ENCODE results near the gene SLC30A3. TPM values are rescaled to one million over a fixed set of nuclear protein-coding genes. Genes with fewer than 3 reads are reported as not detected.

SLC30A3 gene
- total and polyA plus RNA-seq, 5 donors, result 7.3 to 17.3 (median 9.6) TPM

- ATAC-seq (peak; percentile 40 to 42), DNase-seq (peak in 2 of 3 donors; percentile 46 to 54)
- no peak overlapping the region for H3K4me3 ChIP-seq (ENCODE audit: low read length)
- H3K27me3 ChIP-seq (ENCODE audit: control insufficient read depth, insufficient read depth), result no peaks in the 10 kb centered on the region
- intact Hi-C loops (cut with DNase I), result no loop called here
- H3K27ac ChIP-seq (ENCODE audit: low read length), result peak overlapping the region; percentile 60
- no peaks in the 10 kb centered on the region for H3K9me3 ChIP-seq (ENCODE audit: control insufficient read depth, low read length)
- 61% methylated on average over 19 of the region's 19 CpGs for WGBS
- peaks cover 1% of the 10 kb centered on the region for H3K4me1 ChIP-seq (ENCODE audit: control insufficient read depth, insufficient read depth, low read length)
These were observed 19.3 kb downstream of the SLC30A3 start for GRCh38 chr2:27243391-27244130.

GRCh38 chr2:27242614-27242951 lies 20.3 kb downstream of the SLC30A3 start:
- ATAC-seq (peak in 1 of 2 donors; percentile 2), DNase-seq (peak in 2 of 3 donors; percentile 41 to 43)
- Histone ChIP-seq H3K27ac (ENCODE audit: low read length) (no peak overlapping the region), H3K27me3 (ENCODE audit: control insufficient read depth, insufficient read depth) (no peaks in the 10 kb centered on the region), H3K4me3 (ENCODE audit: low read length) (no peak overlapping the region), H3K4me1 (ENCODE audit: control insufficient read depth, insufficient read depth, low read length) (peaks cover 1% of the 10 kb centered on the region), H3K9me3 (ENCODE audit: control insufficient read depth, low read length) (no peaks in the 10 kb centered on the region)
- intact Hi-C loops (cut with DNase I), result no loop called here
- WGBS, result 93% methylated on average over 16 of the region's 16 CpGs

DNA sequence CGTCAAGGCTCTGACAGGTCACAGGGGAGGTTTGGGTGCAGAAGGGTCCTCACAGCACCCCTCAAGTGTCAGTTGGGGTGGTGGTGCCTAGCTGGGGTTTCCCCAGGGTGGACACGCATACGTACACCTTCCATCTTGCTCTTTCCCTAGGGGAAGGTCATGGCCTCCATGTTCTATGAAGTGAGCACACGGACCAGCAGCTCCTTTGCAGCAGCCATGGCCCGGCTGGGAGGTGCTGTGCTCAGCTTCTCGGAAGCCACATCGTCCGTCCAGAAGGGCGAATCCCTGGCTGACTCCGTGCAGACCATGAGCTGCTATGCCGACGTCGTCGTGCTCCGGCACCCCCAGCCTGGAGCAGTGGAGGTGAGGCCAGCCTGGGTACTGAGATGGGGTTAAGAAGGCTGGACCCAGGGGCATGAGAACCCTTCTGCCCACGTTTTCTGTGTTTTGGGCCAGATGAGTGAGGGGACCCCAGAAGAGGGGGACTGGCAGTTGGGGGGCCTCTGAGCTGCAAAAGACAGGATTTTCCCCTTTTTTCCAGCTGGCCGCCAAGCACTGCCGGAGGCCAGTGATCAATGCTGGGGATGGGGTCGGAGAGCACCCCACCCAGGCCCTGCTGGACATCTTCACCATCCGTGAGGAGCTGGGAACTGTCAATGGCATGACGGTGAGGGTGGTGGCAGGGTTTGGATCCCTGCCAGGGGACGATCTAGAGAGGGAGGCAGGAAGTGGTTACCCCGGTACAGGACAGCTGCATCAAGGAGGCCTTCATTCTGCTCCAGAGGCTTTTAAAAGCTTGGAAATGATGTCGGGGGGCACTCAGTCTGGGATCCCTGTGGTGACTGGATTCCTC lies 20.9 kb downstream of the SLC30A3 start:
- H3K4me1 ChIP-seq (ENCODE audit: control insufficient read depth, insufficient read depth, low read length), result peaks cover 1% of the 10 kb centered on the region
- intact Hi-C loops (cut with DNase I), result no loop called here
- H3K9me3 ChIP-seq (ENCODE audit: control insufficient read depth, low read length), result no peaks in the 10 kb centered on the region
- ATAC-seq (no peak), DNase-seq (peak in 2 of 3 donors; percentile 21 to 33)
- H3K27ac ChIP-seq (ENCODE audit: low read length), result no peak overlapping the region
- H3K4me3 ChIP-seq (ENCODE audit: low read length), result no peak overlapping the region
- no peaks in the 10 kb centered on the region for H3K27me3 ChIP-seq (ENCODE audit: control insufficient read depth, insufficient read depth)
- 82% methylated on average over 24 of the region's 24 CpGs for WGBS

DNA sequence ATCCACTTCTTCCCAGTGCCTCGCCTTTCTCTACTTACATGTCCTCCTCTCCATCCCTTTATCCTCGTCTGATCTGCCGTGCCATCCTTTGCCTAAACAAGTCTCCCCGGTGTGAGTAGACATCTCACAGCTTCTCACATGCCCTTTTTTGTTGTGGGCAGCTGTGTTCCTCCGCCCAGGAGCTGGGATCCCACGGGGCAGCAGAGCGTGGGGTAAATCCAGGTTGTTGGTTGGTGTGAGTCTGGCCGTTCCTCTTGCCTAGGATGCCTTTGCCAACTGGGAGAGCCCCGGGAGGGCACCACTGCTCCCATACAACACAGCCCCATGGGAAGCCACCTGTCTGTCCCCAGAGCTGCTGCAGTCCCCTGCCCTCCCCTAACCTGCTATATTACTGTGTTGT lies 22.4 kb downstream of the SLC30A3 start:
- 90% methylated on average over 9 of the region's 9 CpGs for WGBS
- Histone ChIP-seq H3K4me1 (ENCODE audit: control insufficient read depth, insufficient read depth, low read length) (peaks cover 1% of the 10 kb centered on the region), H3K27ac (ENCODE audit: low read length) (no peak overlapping the region), H3K9me3 (ENCODE audit: control insufficient read depth, low read length) (no peaks in the 10 kb centered on the region), H3K4me3 (ENCODE audit: low read length) (no peak overlapping the region), H3K27me3 (ENCODE audit: control insufficient read depth, insufficient read depth) (no peaks in the 10 kb centered on the region)
- DNase-seq, result peak in 1 of 3 donors; percentile 35
- ATAC-seq, result no peak
- intact Hi-C loops (cut with DNase I), result no loop called here

DNA sequence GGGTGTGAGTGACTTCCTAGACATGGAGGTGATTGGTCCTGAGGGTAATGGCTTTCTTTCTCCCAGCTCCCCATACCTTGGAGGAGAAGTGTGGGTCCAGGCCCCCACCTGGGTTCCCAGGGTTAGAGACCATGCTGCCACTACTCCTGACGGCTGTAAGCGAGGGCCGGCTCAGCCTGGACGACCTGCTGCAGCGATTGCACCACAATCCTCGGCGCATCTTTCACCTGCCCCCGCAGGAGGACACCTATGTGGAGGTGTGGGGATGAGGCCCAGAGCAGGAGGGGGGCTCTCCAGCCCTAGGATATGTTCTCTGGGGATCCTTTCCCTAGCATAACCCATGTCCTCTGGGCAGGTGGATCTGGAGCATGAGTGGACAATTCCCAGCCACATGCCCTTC lies 23.9 kb downstream of the SLC30A3 start:
- Histone ChIP-seq H3K9me3 (ENCODE audit: control insufficient read depth, low read length) (no peaks in the 10 kb centered on the region), H3K4me1 (ENCODE audit: control insufficient read depth, insufficient read depth, low read length) (no peaks in the 10 kb centered on the region), H3K4me3 (ENCODE audit: low read length) (no peak overlapping the region), H3K27ac (ENCODE audit: low read length) (no peak overlapping the region), H3K27me3 (ENCODE audit: control insufficient read depth, insufficient read depth) (no peaks in the 10 kb centered on the region)
- 94% methylated on average over 8 of the region's 8 CpGs for WGBS
- intact Hi-C loops (cut with DNase I), result no loop called here
- ATAC-seq (no peak), DNase-seq (peak in 1 of 3 donors; percentile 34)

DNA sequence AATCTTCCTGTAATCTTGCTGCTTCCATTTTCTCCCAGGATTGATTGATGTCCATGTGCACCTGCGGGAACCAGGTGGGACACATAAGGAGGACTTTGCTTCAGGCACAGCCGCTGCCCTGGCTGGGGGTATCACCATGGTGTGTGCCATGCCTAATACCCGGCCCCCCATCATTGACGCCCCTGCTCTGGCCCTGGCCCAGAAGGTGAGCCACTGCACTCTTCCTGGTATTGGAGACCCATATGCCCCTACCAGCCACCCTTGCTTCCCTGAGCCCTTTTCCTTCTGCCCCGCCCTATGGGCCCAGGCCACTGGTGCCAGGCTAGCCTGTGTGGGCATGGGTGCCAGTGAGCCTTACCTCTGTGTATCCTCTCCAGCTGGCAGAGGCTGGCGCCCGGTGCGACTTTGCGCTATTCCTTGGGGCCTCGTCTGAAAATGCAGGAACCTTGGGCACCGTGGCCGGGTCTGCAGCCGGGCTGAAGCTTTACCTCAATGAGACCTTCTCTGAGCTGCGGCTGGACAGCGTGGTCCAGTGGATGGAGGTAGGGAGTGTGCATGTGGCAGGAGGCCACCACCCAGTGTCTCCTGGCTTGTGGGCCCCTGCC lies 25.4 kb downstream of the SLC30A3 start:
- ATAC-seq (no peak), DNase-seq (peak in 1 of 3 donors; percentile 50)
- Histone ChIP-seq H3K4me1 (ENCODE audit: control insufficient read depth, insufficient read depth, low read length) (no peaks in the 10 kb centered on the region), H3K9me3 (ENCODE audit: control insufficient read depth, low read length) (no peaks in the 10 kb centered on the region), H3K27ac (ENCODE audit: low read length) (no peak overlapping the region), H3K27me3 (ENCODE audit: control insufficient read depth, insufficient read depth) (no peaks in the 10 kb centered on the region), H3K4me3 (ENCODE audit: low read length) (no peak overlapping the region)
- WGBS, result 97% methylated on average over 15 of the region's 15 CpGs
- intact Hi-C loops (cut with DNase I), result no loop called here

- DNase-seq, result no peak
- intact Hi-C loops (cut with DNase I), result no loop called here
- no peaks in the 10 kb centered on the region for H3K4me1 ChIP-seq (ENCODE audit: control insufficient read depth, insufficient read depth, low read length)
- no peak overlapping the region for H3K4me3 ChIP-seq (ENCODE audit: low read length)
- H3K9me3 ChIP-seq (ENCODE audit: control insufficient read depth, low read length), result no peaks in the 10 kb centered on the region
- ATAC-seq, result no peak
- H3K27ac ChIP-seq (ENCODE audit: low read length), result no peak overlapping the region
- no peaks in the 10 kb centered on the region for H3K27me3 ChIP-seq (ENCODE audit: control insufficient read depth, insufficient read depth)
- WGBS, result 85% methylated on average over 3 of the region's 3 CpGs
These were observed 26.2 kb downstream of the SLC30A3 start for GRCh38 chr2:27236626-27237025.

DNA sequence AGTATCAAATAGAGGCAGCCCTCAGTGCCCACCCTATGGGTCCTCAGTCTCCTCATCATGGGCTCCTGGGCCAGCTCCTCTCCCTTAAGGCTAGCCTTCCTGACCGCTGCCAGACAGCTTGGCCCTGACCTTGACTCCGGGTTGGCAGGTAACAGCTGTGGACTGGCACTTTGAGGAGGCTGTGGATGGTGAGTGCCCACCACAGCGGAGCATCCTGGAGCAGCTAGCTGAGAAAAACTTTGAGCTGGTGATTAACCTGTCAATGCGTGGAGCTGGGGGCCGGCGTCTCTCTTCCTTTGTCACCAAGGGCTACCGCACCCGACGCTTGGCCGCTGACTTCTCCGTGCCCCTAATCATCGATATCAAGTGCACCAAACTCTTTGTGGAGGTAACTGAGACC lies 26.7 kb downstream of the SLC30A3 start:
- intact Hi-C loops (cut with DNase I), result no loop called here
- no peaks in the 10 kb centered on the region for H3K27me3 ChIP-seq (ENCODE audit: control insufficient read depth, insufficient read depth)
- no peak for ATAC-seq
- no peaks in the 10 kb centered on the region for H3K9me3 ChIP-seq (ENCODE audit: control insufficient read depth, low read length)
- no peak overlapping the region for H3K4me3 ChIP-seq (ENCODE audit: low read length)
- DNase-seq, result peak in 1 of 3 donors; percentile 25
- H3K4me1 ChIP-seq (ENCODE audit: control insufficient read depth, insufficient read depth, low read length), result no peaks in the 10 kb centered on the region
- H3K27ac ChIP-seq (ENCODE audit: low read length), result no peak overlapping the region
- whole genome bisulfite sequencing, result 97% methylated on average over 12 of the region's 12 CpGs

GRCh38 chr2:27233341-27233740 lies 29.5 kb downstream of the SLC30A3 start:
- H3K4me1 ChIP-seq (ENCODE audit: control insufficient read depth, insufficient read depth, low read length), result no peaks in the 10 kb centered on the region
- H3K4me3 ChIP-seq (ENCODE audit: low read length), result no peak overlapping the region
- intact Hi-C loops (cut with DNase I), result no loop called here
- no peaks in the 10 kb centered on the region for H3K9me3 ChIP-seq (ENCODE audit: control insufficient read depth, low read length)
- H3K27ac ChIP-seq (ENCODE audit: low read length), result no peak overlapping the region
- DNase-seq, result peak in 1 of 3 donors; percentile 4
- no peaks in the 10 kb centered on the region for H3K27me3 ChIP-seq (ENCODE audit: control insufficient read depth, insufficient read depth)
- ATAC-seq, result no peak
- 94% methylated on average over 14 of the region's 14 CpGs for WGBS

- DNase-seq (no peak), ATAC-seq (no peak)
- no peaks in the 10 kb centered on the region for H3K9me3 ChIP-seq (ENCODE audit: control insufficient read depth, low read length)
- 92% methylated on average over 13 of the region's 13 CpGs for WGBS
- H3K4me1 ChIP-seq (ENCODE audit: control insufficient read depth, insufficient read depth, low read length), result no peaks in the 10 kb centered on the region
- no peak overlapping the region for H3K4me3 ChIP-seq (ENCODE audit: low read length)
- intact Hi-C loops (cut with DNase I), result no loop called here
- H3K27ac ChIP-seq (ENCODE audit: low read length), result no peak overlapping the region
- no peaks in the 10 kb centered on the region for H3K27me3 ChIP-seq (ENCODE audit: control insufficient read depth, insufficient read depth)
These were observed 30.9 kb downstream of the SLC30A3 start for GRCh38 chr2:27231921-27232320.

DNA sequence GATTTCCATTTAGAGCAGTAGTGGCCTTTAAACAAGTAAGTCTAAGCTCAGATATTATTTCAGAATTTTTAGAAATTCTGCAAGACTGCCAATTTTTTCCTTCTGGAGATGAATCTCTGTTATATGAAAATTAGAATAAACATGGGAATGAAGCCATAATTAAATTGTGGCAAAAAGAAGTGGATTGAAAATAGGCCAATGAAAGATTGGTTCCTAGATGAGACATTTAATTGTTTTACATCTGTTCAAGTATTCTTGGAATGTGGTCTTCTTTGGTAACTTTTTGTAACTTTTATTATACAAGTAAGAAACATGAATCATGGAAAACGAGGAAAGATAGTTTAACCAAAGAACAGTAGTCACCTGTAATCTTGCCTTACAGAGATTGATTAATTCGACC lies 35.3 kb downstream of the SLC30A3 start:
- no peak overlapping the region for H3K27ac ChIP-seq (ENCODE audit: low read length)
- no peaks in the 10 kb centered on the region for H3K27me3 ChIP-seq (ENCODE audit: control insufficient read depth, insufficient read depth)
- 84% methylated on average over 2 of the region's 2 CpGs for WGBS
- no peaks in the 10 kb centered on the region for H3K9me3 ChIP-seq (ENCODE audit: control insufficient read depth, low read length)
- DNase-seq (no peak), ATAC-seq (no peak)
- no peaks in the 10 kb centered on the region for H3K4me1 ChIP-seq (ENCODE audit: control insufficient read depth, insufficient read depth, low read length)
- no peak overlapping the region for H3K4me3 ChIP-seq (ENCODE audit: low read length)
- intact Hi-C loops (cut with DNase I), result no loop called here

All from right cardiac atrium (tissue), 5 donors.